ENCODE measurements around the gene TADA2A.
"Not testable (repeated sequence)": the region's sequence is repeated elsewhere in the genome, so short reads cannot be mapped to it uniquely, and the experiment has no call there.

TADA2A gene

DNA sequence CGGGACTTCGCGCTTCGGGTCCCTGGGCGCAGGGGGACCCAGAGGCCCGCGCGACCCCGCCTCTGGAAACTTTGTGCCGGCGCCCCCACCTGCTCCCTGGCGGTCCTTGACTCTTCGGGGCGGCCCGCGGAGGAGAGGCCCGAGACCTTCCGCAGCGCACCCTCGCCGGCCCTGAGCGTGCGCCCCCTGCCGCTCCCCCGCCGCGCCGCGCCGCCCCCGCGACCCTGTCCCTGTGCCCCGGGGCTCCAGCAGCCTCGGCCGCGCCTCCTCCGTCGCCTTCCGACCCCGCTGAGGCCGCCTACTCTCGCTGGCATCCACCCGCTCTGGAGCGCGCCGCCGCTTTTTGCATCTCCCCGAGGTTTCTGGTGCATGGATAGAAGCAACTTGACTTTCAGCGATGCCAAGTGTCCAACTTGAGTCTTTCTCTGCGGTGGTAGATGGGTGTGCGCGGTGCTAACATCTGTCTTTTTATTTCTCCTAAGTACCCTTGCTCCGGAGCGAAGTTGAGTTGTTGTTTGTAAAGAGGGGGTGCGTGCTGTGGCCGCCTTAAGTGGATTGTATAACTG, 83.4 kb downstream of the TADA2A start:
- no peaks in the 10 kb centered on the region for H3K36me3 Mint-ChIP-seq
- peak overlapping the region; percentile 91 for H3K4me3 Mint-ChIP-seq
- H3K9me3 Mint-ChIP-seq: no peaks in the 10 kb centered on the region
- peak overlapping the region; percentile 84 for H3K27ac Mint-ChIP-seq
- DNase-seq (ENCODE audit: low spot score in 2 of 2) (peak; percentile 64 to 89), ATAC-seq (peak; percentile 73)
- H3K4me1 Mint-ChIP-seq: peaks cover 33% of the 10 kb centered on the region

DNA sequence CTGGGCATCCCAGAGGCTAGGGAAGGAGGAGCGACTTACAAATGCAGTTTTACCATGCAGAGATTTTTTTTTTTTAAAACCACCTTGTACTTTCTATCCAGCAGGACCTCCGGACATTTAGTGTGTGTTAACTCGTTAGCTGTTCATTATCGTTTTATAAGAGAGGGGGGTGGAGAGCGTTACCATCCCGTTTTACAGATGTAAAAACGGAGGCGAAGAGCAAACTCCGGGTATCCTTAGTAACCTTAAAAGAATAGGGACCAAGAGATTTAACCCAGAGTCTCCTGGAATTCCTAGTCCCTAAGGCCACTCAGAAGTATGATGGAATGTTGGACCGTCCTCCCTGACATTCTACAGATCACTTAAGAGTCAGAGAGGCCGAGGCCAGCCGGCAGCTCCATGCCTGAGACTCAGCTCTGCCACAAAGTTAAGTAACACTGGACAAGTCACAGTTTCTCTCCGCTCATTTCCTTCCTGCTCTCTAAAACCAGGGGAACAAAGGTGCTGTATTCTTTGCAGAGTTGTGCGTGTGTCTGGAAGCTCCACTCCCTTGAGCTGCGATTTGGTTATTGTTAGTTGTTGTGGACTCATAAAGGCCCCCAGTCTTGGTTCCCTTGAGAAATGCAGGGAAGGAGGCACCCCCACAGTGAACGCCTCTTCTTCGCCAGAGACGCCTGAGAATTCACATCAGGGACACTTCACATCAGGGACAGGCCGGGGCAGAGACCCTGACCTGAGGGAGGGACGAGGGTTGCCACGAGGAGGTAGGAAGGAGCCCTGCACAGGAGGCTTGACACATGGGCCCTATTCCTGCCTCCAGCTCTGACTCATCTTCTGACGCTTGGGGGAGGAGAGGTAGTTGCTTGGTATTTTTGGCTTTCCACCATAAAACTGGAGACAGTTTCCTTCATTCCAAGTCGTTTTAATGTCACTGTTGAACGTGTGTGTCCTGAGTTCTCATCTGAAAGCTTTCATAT, 84.2 kb downstream of the TADA2A start:
- ATAC-seq: peak; percentile 6
- Mint-ChIP-seq H3K4me3 (peak overlapping the region; percentile 91), H3K27ac (peak overlapping the region; percentile 84), H3K36me3 (no peaks in the 10 kb centered on the region), H3K9me3 (no peaks in the 10 kb centered on the region), H3K4me1 (peaks cover 33% of the 10 kb centered on the region)
- DNase-seq (ENCODE audit: low spot score in 2 of 2): peak; percentile 4 to 53

DNA sequence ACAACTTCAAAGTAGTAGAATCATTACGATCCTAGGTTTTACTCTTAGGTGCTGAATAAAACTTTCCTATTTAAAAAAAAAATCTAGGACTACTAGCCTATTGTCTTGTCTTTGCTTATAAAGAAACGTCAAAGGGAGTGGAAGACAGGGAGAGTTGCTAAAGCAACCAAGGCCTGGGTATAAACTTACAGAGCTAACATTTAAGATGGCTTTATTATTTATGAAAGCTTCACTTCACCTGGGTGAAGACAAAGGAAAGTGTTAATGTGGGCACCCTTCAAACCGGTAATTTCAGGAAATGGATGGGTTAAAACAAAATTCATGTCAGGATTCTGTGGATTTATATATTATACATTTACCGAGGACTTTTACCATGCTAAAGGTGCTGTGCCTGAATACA, 85.5 kb downstream of the TADA2A start:
- DNase-seq (ENCODE audit: low spot score in 2 of 2): no peak
- no peak overlapping the region for H3K27ac Mint-ChIP-seq
- no peak for ATAC-seq
- no peak overlapping the region for H3K4me3 Mint-ChIP-seq
- H3K4me1 Mint-ChIP-seq: peaks cover 33% of the 10 kb centered on the region
- no peaks in the 10 kb centered on the region for H3K36me3 Mint-ChIP-seq
- H3K9me3 Mint-ChIP-seq: no peaks in the 10 kb centered on the region

DNA sequence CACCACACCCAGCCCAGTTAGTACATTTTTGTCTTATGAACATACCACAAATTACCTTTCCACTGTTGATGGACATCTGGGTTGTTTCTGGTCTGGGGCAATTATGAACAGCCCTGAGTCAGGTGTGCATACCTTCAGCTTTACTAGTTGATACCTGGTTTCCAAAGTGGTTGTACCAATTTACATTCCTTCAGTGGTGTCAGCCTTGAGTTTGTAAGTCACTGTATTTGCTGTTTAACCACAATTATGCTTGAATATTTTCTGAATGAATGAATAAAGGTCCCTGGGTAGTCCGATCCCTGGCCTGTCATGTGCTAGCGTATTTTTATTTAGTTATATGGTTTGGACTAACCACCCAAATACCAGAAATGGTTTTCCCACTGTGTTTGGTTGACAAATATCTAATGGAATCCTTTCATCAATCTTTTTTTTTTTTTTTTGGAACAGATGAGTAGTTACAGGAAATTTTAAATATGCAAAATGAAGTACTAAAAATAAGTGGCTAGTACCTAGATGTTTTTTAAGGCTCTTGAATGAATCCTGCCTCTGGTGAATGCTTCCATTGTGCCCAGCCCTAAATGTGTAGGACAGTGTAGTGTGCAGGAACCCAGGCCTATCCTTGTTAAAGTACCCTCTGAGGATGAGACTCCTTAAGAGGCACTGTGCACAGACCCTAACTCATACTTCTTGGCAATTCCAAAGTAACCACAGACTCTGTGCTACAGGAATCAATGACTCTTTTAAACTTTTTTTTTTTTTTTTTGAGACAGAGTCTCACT, 86.8 kb downstream of the TADA2A start:
- Mint-ChIP-seq H3K27ac (no peak overlapping the region), H3K4me1 (peaks cover 26% of the 10 kb centered on the region), H3K9me3 (no peaks in the 10 kb centered on the region), H3K4me3 (no peak overlapping the region), H3K36me3 (no peaks in the 10 kb centered on the region)
- no peak for ATAC-seq
- DNase-seq (ENCODE audit: low spot score in 2 of 2): no peak

DNA sequence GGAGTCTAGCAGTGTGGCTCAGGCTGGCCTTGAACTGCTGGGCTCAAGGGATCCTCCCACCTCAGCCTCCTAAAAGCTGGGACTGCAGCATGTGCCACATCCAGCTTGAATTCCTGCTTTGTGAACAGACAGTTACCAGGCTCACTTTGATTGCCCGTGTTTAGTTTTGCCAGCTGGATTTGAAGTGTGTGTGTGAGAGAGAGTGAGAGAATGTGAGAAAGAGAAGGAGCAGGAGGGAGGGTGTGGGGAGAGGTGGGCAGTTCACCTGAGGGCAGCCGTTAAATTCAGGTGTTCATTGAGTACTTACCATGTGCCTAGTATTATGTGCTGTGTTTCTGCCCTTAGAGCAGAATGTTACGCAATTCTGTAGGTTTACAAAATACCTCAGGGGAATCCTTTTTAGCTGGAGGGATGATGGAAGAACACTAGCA, 87.7 kb downstream of the TADA2A start:
- DNase-seq (ENCODE audit: low spot score in 2 of 2) (no peak), ATAC-seq (no peak)
- Mint-ChIP-seq H3K9me3 (no peaks in the 10 kb centered on the region), H3K4me1 (peaks cover 16% of the 10 kb centered on the region), H3K36me3 (no peaks in the 10 kb centered on the region), H3K27ac (no peak overlapping the region), H3K4me3 (no peak overlapping the region)

DNA sequence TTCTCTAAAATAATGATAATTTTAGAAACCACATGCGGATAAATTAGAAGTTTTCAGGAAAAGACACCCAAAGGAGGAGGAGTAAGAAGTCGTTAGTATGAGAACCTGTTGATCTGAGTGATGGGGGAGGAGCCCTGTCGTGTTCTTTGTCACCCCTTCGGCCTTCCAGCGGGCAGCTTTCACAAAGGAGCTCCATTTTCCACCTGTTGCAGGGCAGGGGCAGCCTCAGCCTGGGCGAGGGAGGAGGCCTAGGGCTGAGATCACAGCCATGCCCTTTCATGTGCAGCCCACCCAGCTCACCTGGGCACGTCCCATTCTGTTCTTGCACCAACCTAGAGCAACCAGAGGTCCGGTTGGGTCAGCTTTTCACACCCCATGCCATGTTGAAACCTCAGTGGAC, 88.3 kb downstream of the TADA2A start:
- no peak overlapping the region for H3K27ac Mint-ChIP-seq
- H3K9me3 Mint-ChIP-seq: no peaks in the 10 kb centered on the region
- H3K36me3 Mint-ChIP-seq: no peaks in the 10 kb centered on the region
- H3K4me3 Mint-ChIP-seq: no peak overlapping the region
- ATAC-seq (no peak), DNase-seq (ENCODE audit: low spot score in 2 of 2) (no peak)
- H3K4me1 Mint-ChIP-seq: peaks cover 15% of the 10 kb centered on the region

DNA sequence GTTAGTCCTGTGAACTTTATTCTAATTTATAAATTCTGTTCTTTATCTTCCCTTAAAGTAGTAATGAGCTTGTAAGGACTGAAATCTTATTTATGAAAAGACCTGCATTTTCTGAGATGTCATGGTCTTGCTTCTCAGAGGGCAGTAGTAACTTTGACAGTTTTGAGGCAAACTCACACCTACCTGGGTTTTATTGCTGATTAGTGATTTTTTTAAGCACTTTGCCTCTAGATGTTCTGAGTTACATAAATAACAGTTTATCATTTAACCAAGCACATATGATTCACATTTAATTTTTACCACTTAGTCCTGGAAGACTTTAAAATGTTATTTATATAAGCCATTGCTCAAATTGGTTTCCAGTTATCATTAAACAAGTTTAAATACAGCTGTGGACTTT, 93.7 kb downstream of the TADA2A start:
- Mint-ChIP-seq H3K27ac (no peak overlapping the region), H3K36me3 (no peaks in the 10 kb centered on the region), H3K9me3 (no peaks in the 10 kb centered on the region), H3K4me3 (no peak overlapping the region), H3K4me1 (no peaks in the 10 kb centered on the region)
- DNase-seq (ENCODE audit: low spot score in 2 of 2) (no peak), ATAC-seq (no peak)

DNA sequence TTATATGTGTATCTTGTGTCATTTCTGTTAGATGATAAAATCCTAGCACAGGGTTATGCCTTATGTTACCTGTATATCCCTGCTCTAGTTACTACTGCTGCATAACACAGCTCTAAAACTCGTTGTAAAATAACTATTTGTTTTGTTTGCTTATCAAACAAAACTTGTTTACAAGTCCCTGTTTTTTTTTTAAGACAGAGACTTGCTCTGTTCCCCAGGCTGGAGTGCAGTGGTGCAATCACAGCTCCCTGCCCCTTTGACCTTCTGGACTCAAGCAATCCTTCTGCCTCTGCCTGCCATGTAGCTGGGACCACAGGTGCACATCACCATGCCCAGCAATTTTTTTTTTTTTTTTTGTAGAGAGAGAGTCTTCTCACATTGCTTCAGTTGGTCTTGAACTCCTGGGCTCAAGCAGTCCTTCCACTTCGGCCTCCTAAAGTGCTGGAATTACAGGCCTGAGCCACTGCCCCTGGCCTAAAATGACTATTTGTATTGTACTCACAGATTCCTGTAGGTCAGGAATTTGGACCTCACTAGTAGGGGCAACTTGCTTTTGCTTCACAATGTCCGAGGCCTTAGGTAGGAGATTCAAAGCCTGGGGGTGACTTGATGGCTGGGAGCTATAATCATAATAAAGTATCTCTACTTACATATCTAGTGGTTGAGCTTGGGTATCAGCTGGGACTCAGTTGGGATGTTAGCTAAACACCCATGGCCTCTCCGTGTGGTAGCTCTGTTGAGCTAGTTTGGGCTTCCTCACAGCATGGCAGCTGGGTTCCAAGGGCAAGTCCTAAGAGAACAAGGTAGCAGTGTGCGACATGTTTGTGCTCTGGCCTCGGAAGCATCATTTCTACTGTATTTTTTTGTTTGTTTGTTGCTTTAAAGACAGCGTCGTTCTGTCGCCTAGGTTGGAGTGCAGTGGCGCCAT, 95.6 kb downstream of the TADA2A start:
- Mint-ChIP-seq H3K4me1 (peaks cover 7% of the 10 kb centered on the region), H3K9me3 (no peaks in the 10 kb centered on the region), H3K4me3 (no peak overlapping the region), H3K27ac (no peak overlapping the region), H3K36me3 (no peaks in the 10 kb centered on the region)
- no peak for DNase-seq (ENCODE audit: low spot score in 2 of 2)
- no peak for ATAC-seq

DNA sequence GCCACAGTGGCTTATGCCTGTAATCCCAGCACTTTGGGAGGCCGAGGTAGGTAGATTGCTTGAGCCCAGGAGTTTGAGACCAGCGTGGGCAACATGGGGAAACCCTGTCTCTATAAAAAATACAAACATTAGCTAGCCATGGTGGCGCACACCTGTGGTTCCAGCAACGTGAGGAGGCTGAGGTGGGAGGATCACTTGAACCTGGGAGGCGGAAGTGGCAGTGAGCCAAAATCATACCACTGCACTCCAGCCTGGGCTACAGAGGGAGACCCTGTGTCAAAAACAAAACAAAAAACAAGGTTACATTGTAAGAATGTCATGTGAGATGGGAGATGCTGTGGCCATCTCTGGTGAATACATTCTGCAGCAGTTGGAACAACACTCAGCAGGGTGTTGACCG, 96.5 kb downstream of the TADA2A start:
- Mint-ChIP-seq H3K4me1 (peaks cover 7% of the 10 kb centered on the region), H3K27ac (no peak overlapping the region), H3K9me3 (no peaks in the 10 kb centered on the region), H3K4me3 (no peak overlapping the region), H3K36me3 (no peaks in the 10 kb centered on the region)
- ATAC-seq (no peak), DNase-seq (ENCODE audit: low spot score in 2 of 2) (no peak)

DNA sequence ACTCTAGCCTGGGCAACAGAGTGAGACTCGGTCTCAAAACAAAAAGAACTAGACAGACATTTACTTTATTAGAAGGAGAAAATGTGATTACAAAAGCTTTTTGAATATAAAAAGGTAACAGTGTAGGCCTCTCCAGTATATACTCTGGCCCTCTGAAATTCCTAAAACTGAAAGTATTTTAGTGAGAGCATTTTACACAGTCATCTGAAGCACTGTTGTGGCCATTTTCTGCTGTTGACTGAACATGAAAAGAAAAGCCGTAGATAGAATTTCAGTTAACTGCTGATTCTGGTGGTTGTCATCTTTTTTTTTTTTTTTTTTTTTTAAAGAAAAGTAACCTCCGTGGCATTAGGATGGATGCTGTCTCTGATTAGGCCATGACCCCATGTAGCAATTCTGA, 98.6 kb downstream of the TADA2A start:
- no peak for DNase-seq (ENCODE audit: low spot score in 2 of 2)
- H3K9me3 Mint-ChIP-seq: no peaks in the 10 kb centered on the region
- peaks cover 11% of the 10 kb centered on the region for H3K4me1 Mint-ChIP-seq
- peaks cover 3% of the 10 kb centered on the region for H3K36me3 Mint-ChIP-seq
- no peak overlapping the region for H3K4me3 Mint-ChIP-seq
- peak; percentile 66 for ATAC-seq
- H3K27ac Mint-ChIP-seq: no peak overlapping the region

DNA sequence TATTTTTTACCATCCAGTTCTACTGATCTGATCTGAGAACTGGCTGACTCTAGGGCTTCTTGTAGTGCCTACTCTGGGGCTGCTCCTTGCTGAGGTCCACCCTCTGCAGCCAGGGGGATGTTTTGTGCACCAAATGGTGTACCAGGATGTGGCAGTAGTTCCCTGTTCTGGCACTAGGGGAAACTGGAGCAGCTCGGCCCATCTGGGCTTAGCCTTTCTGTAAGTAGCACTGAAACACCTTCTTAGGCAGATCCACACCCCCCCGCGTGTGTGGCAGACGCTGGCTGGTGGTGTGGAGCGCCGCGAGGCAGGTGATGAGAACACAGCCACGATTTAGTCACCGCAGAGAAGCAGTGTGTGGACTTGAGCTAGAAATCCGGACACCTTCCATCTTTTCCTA, 100.0 kb downstream of the TADA2A start:
- H3K9me3 Mint-ChIP-seq: no peaks in the 10 kb centered on the region
- H3K4me3 Mint-ChIP-seq: no peak overlapping the region
- H3K27ac Mint-ChIP-seq: no peak overlapping the region
- H3K36me3 Mint-ChIP-seq: peaks cover 15% of the 10 kb centered on the region
- H3K4me1 Mint-ChIP-seq: peaks cover 18% of the 10 kb centered on the region
- DNase-seq (ENCODE audit: low spot score in 2 of 2) (no peak), ATAC-seq (peak; percentile 65)

DNA sequence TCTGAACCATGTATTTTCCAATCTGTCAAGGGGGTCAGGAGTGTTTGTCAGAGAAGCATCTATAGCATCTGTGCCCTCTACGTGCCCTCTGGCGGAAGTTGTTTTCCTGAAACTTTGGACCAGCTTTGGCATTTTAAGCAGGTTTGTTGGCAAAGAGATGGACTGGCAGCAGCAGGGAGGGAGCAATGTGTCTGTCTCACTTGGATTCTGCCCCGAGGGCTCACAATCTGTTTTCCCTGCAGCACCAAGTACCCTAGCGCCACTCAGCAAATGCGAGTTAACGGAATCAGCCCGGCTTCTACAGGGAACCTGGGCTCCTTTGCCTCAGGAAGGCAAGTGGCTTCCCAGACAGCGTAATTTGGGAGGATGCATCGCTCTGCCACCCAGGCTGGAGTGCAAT, 100.4 kb downstream of the TADA2A start:
- H3K9me3 Mint-ChIP-seq: no peaks in the 10 kb centered on the region
- H3K4me3 Mint-ChIP-seq: no peak overlapping the region
- H3K4me1 Mint-ChIP-seq: peaks cover 18% of the 10 kb centered on the region
- ATAC-seq (no peak), DNase-seq (ENCODE audit: low spot score in 2 of 2) (no peak)
- peaks cover 19% of the 10 kb centered on the region for H3K36me3 Mint-ChIP-seq
- H3K27ac Mint-ChIP-seq: no peak overlapping the region

DNA sequence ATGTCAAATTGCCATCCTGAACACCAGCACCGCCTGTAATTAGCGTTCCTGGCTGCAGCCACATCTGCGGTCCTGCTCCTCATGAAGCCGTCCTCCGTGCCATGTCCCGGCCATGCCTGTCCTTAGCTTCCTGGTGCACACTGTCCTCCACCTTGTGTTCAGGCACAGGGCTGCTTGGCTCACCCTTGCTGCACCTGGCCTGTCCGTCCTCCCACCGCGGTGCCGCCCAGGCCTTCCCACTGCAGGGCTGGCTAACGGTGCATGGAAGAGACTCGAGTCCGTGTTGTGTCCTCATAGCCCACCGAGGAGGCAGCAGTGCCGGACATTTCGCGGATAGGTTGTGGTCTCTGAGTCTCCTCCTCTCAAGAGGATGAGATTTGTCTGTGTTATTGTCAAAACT, 103.4 kb downstream of the TADA2A start:
- H3K36me3 Mint-ChIP-seq: peaks cover 49% of the 10 kb centered on the region
- no peak overlapping the region for H3K4me3 Mint-ChIP-seq
- no peak overlapping the region for H3K27ac Mint-ChIP-seq

DNA sequence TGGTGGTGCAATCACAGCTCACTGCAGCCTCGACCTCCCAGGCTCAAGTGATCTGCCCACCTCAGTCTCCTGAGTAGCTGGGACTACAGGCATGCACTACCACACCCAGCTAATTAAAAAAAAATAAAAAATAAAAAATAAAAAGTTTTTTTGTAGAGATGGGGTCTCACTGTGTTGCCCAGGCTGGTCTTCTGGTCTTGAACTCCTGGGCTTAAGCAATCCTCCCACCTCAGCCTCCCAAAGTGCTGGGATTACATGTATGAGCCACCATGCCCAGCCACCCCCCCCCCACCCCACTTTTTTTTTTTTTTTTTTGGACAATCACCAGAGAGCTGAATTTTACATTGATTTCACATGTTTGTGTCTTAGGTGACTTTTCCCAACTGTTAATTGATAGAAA, 105.0 kb downstream of the TADA2A start:
- Mint-ChIP-seq H3K36me3 (peaks cover 65% of the 10 kb centered on the region), H3K4me1 (peaks cover 11% of the 10 kb centered on the region)
- not testable (repeated sequence) for H3K9me3 Mint-ChIP-seq; H3K4me3 Mint-ChIP-seq; DNase-seq (ENCODE audit: low spot score in 2 of 2); H3K27ac Mint-ChIP-seq; ATAC-seq

More for the DNA sequence above, 103.4 kb downstream of the TADA2A start:
- Mint-ChIP-seq H3K9me3 (no peaks in the 10 kb centered on the region), H3K4me1 (peaks cover 18% of the 10 kb centered on the region)
- ATAC-seq: no peak
- no peak for DNase-seq (ENCODE audit: low spot score in 2 of 2)

Measured in stimulated activated effector memory CD8-positive, alpha-beta T cell treated with anti-CD3 and anti-CD28 coated beads, Interleukin-12 subunit alpha, Interleukin-12 subunit beta, amount 100 ng/mL, for 72 hours (primary cell).